Endothelial cell (in vitro differentiated cells): ENCODE results near the gene SLC7A4. TPM values are rescaled to one million over a fixed set of nuclear protein-coding genes. Genes with fewer than 3 reads are reported as not detected.

ENCODE experiments used
- DNase-seq: peaks from one replicate; pipeline ENCODE4 v3.0.0; 2021; ENCODE audit warnings: low spot score
- H3K27ac Mint-ChIP-seq: one replicate; pipeline ENCODE4 v1.8.0; 2021; ENCODE audit warnings: mixed read lengths, inconsistent platforms; ENCODE audit not compliant: unreplicated experiment
- H3K27me3 Mint-ChIP-seq: one replicate; pipeline ENCODE4 v1.8.0; 2021; ENCODE audit warnings: mild to moderate bottlenecking, moderate library complexity, mixed read lengths, inconsistent platforms; ENCODE audit not compliant: unreplicated experiment
- H3K36me3 Mint-ChIP-seq: one replicate; pipeline ENCODE4 v1.8.0; 2021; ENCODE audit warnings: mild to moderate bottlenecking, low read depth, mixed read lengths, inconsistent platforms; ENCODE audit not compliant: unreplicated experiment
- H3K4me1 Mint-ChIP-seq: one replicate; pipeline ENCODE4 v1.8.0; 2021; ENCODE audit warnings: mild to moderate bottlenecking, mixed read lengths, inconsistent platforms; ENCODE audit not compliant: unreplicated experiment
- H3K4me3 Mint-ChIP-seq: one replicate; pipeline ENCODE4 v1.8.0; 2021; ENCODE audit warnings: mild to moderate bottlenecking, mixed read lengths, inconsistent platforms; ENCODE audit not compliant: unreplicated experiment
- H3K9me3 Mint-ChIP-seq: one replicate; pipeline ENCODE4 v1.8.0; 2021; ENCODE audit warnings: mixed read lengths, inconsistent platforms; ENCODE audit not compliant: unreplicated experiment
- CTCF ChIP-seq: fragments of 200-600 bp; sonication (generic); IDR thresholded peaks from one replicate; pipeline ENCODE4 v1.5.0; 2021; ENCODE audit warnings: antibody characterized with exemption; ENCODE audit not compliant: unreplicated experiment
- total RNA-seq: library from RNA; stranded (reverse); fragmentation: NEBNext Ultra II Directional; extraction: Animal tissue kit (Norgen Biotek cat#: 25700); gene quantifications from one replicate; pipeline ENCODE4 v1.2.1, GENCODE V29; 2021; ENCODE audit not compliant: unreplicated experiment

Gene SLC7A4
- total RNA-seq, 1 donor from 2014 or later, result not detected

GRCh38 chr22:21014726-21015465 lies 17.5 kb downstream of the SLC7A4 start, which contains the start of gene P2RX6:
TSS of gene P2RX6 (plus strand) at chr22:21015165. CDS start at chr22:21015175, 10 bp downstream.
- H3K36me3 Mint-ChIP-seq, result peaks cover 2% of the 10 kb centered on the region
- H3K4me1 Mint-ChIP-seq, result peaks cover 7% of the 10 kb centered on the region
- peak within 1 kb of the TSS; percentile 94 for H3K4me3 Mint-ChIP-seq
- DNase-seq, result no peak
- TF ChIP-seq CTCF, result no peak
- peak within 1 kb of the TSS; percentile 87 for H3K27ac Mint-ChIP-seq
- H3K9me3 Mint-ChIP-seq, result no peaks in the 10 kb centered on the region
- H3K27me3 Mint-ChIP-seq, result peaks cover 8% of the 10 kb centered on the region

- no peak for TF ChIP-seq CTCF
- Mint-ChIP-seq H3K4me1 (peaks cover 7% of the 10 kb centered on the region), H3K36me3 (no peaks in the 10 kb centered on the region), H3K9me3 (no peaks in the 10 kb centered on the region), H3K27me3 (peaks cover 8% of the 10 kb centered on the region), H3K4me3 (peak overlapping the region; percentile 94), H3K27ac (peak overlapping the region; percentile 87)
- peak; percentile 88 for DNase-seq
These were observed 18.1 kb downstream of the SLC7A4 start for GRCh38 chr22:21014202-21014725.

GRCh38 chr22:21013657-21014201 lies 18.6 kb downstream of the SLC7A4 start:
- H3K4me3 Mint-ChIP-seq, result peak overlapping the region; percentile 94
- no peaks in the 10 kb centered on the region for H3K9me3 Mint-ChIP-seq
- no peaks in the 10 kb centered on the region for H3K36me3 Mint-ChIP-seq
- DNase-seq, result no peak
- peak overlapping the region; percentile 87 for H3K27ac Mint-ChIP-seq
- H3K4me1 Mint-ChIP-seq, result peaks cover 7% of the 10 kb centered on the region
- no peak for TF ChIP-seq CTCF
- H3K27me3 Mint-ChIP-seq, result peaks cover 8% of the 10 kb centered on the region

GRCh38 chr22:21012446-21013407 lies 19.6 kb downstream of the SLC7A4 start:
- Mint-ChIP-seq H3K36me3 (no peaks in the 10 kb centered on the region), H3K27ac (no peak overlapping the region), H3K9me3 (no peaks in the 10 kb centered on the region), H3K27me3 (peaks cover 8% of the 10 kb centered on the region), H3K4me3 (no peak overlapping the region), H3K4me1 (peaks cover 7% of the 10 kb centered on the region)
- no peak for DNase-seq
- no peak for TF ChIP-seq CTCF
